ENCODE results near the gene HAUS1.
"Not testable (repeated sequence)": the region's sequence is repeated elsewhere in the genome, so short reads cannot be mapped to it uniquely, and the experiment has no call there.

HAUS1 gene, protein sequence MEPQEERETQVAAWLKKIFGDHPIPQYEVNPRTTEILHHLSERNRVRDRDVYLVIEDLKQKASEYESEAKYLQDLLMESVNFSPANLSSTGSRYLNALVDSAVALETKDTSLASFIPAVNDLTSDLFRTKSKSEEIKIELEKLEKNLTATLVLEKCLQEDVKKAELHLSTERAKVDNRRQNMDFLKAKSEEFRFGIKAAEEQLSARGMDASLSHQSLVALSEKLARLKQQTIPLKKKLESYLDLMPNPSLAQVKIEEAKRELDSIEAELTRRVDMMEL

DNA sequence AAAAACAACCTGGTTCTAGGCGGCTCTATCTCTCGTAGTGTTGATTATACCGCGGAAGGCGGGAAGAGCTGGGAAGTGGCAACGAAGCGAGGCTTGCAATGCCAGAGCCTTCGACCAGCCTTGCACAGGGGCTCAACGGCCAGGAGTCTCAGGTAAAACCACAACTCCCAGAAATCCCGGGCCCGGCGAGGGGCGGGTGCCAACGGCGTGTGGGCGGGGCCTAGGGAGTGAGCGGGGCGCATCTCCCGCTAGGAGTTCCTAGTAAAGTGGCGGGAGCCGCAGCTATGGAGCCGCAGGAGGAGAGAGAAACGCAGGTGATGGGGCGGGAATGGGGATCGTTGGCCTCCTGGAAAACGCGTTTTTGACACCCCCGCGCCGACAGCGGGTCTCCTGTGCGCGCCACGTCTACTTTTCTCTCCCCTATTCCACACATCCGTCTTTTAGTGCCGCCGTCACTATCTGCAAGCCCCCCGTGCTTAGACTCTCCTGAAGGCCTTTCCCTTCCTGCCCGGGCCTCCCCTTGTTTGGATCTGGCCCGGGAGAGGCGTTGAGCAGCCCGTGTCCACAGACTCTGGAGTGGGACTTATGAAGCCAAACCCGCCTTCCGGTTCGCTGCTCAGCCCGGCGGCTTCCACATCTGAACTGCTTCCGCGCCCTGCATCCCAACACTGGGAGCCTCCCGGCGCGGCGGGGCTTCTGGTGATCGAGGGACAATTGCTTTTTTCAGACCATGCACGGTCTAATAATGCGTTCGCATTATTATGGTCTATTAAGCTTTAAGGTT lies at the start of gene HAUS1:
Gene HAUS1 (plus strand): TSS at position 258 of the 784 bp plus-strand sequence. CDS start 27 bp downstream, at position 285.
- DNase-seq: peak; percentile 40

DNA sequence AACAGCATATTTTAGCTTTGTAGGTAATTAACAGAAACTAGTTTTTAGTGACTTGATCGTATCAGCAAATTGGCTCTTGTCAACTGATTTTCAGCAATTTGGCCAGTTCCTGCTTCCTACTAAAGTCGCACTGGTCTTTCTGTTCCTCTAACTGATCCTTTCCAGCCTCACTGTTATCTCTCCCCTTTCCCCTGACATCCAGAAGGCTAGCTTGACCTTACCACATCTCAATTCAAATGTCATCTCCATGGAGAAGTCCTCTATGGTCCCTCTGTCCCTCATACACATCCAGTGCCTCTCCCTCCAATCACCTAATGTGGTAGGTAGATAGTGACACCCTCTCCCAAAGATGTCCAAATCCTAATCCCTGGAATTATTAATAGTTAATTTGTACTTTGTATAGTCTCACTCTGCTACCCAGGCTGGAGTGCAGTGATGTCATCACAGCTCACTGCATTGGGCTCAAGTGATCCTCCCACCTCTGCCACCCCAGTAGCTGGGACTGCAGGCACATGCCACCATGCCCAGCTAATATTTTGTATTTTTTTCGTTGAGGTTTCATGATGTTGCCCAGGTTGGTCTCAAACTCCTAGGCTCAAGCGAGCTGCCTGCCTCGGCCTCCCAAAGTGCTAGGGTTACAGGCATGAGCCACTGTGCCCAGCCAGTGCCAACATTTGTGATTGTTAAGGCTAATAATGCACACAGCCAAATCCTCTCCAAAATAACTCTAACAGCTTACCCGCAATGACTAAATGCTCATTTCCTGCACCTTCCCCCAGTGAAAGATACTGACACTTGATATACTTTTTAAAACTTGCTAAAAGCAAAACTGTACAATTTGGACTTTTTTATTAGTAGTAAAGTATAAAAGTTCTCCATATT lies 49.0 kb upstream of the HAUS1 start:
- DNase-seq: no peak

DNA sequence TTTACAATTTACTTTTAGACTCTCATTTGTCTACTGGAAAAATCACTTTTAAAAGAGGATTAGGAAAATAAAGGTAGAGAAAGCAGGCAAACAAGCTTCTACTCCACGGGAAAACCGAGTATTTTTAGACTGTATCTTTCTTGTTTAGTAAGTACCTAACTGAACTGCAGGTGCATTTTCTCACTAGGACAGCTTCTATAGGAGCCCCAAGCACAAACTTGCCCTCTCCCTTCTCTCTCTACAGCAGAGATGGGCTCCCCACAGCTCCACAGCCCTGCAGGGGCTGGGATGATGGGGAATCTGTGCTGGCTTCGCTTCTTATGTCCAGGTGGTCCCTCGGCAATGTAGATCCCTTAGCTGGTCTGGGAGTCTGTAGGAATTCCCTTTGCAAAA lies 48.4 kb upstream of the HAUS1 start:
- no peak for DNase-seq

DNA sequence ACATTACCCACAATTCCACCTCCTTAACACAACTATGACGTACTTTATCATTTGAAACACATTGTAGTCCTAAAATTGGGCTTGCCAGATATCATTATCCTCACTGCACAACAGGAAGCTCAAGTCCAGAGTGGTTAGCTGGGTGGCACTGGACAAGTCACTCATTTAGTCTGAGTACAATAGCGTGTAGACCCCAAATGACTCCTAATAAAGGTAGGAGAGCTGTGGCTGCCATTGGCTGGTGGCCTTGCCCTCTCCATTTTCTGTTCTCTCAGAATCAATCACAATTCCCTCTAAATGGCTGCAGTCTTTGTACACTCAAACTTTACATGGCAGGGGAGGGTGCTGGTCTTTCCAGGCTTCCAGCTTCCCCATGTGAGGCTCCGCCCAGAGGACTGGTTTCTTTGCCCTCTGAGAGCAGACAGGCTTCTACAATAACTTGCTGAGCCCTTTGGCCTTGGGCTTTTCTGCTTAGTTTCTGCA lies 43.8 kb upstream of the HAUS1 start:
- no peak for DNase-seq

DNA sequence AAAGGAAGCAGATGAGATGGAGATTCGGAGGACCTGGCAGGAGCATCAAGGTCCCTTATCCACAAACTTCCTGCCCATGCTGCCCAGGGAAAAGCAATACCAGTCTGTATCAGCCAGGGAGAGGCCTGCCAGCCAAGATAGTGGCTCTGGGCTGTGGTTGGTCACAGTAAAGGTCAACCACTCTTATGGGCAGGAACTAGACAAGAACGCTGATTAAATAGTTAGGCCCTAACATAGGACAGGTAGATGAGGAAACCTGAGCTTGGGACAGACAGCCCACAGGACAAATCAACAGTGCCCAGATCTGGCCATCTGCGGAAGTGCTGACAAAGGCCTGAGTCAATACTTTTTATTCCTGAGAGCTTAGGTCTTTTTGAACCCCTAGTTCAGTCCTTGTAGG lies 42.8 kb upstream of the HAUS1 start:
- DNase-seq: no peak

DNA sequence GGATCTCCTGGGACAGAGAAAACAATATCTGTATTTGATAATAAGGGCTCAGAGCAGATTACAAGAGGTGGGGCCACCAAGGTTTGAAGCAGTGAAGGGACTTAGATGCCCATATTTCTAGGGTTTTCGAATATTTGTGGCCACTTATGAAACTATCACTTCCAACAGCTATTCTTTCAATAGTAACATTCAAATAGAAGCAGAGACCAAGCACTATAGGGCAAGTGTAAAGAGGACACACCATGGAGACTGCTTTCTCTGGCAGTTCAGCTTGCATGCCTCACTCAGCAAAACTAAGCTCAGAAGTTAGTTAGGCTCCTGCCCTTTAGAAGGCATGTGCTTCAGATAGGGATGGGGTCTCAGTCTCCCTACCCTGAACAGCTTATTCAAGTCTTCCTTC lies 42.4 kb upstream of the HAUS1 start:
- no peak for DNase-seq

DNA sequence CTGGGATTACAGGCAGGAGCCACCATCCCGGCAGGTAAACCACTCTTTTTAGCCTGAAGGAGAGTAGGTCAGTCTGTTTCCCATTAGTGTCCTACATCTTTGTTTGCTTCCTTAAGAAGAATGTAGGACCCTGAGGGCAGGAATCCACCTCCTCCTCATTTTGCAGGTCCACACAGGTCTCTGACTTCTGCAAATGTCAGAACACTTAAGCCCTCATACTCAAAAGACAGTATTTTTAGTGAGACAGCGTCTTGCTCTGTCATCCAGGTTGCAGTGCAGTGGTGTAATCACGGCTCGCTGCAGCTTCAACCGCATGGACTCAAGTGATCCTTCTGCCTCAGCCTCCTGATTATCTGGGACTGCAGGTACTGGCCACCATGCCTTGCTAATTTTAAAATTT lies 41.4 kb upstream of the HAUS1 start:
- DNase-seq: no peak

DNA sequence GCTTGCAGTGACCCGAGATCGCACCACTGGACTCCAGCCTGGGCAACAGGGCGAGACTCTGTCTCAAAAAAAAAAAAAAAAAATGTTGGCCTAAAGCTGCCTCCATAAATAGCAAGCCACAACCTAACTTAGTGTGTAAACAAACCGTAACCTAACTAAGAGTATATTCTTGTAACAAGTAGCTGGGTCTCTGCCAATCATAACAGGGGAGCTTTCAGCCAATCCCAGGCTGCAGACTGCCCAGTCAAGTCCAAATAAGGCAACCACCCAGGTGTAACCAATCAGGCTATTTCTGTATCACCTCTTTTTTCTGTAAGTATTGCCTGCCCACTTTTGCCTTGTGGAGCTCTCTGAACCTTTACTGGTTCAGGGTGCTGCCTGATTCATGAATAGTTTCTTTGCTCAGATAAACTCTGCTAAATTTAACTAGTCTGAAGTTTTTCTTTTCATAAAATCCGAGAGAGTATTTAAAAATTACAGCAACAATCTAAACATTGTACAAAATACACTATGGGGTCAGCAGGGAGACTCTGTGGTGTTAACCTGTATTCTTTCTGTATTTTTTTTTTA lies 36.7 kb upstream of the HAUS1 start:
- no peak for DNase-seq

DNA sequence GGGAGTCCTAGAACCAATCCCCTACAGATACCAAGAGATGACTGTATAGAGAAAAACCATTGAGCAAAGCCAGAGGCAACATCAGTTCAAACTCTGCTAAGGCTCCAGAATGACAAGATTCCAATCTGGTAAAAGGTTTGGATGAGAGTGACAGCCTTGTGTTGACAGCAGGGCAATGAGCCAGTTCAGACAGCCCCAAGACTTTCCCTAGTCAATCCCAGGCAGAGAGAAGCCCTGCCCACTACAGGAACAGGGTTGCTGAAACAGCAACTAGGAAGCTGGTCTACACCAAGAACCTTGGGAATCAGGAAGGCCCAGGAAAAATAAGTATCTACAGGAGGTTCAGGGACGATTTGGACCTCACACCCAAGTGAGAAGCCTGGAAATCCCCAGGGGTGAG lies 35.4 kb upstream of the HAUS1 start:
- DNase-seq: no peak

DNA sequence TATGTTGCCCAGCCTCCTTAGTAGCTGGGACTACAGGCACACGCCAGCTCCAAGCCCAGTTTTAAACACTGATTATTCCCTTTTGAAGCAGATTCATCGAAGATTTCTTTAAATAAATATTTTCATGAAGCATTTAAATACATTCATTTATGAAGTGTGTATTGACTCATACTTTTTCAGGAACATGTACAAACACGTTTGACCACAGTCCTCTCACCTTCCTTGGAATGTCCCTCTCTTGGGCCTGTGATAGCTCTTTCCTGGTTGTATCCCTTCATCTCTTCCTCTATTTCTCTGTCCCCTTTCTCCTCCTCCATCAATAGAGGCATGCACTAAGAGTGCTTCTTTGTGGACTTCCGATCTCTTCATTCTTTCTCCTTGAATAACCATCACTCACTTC lies 34.7 kb upstream of the HAUS1 start:
- no peak for DNase-seq

DNA sequence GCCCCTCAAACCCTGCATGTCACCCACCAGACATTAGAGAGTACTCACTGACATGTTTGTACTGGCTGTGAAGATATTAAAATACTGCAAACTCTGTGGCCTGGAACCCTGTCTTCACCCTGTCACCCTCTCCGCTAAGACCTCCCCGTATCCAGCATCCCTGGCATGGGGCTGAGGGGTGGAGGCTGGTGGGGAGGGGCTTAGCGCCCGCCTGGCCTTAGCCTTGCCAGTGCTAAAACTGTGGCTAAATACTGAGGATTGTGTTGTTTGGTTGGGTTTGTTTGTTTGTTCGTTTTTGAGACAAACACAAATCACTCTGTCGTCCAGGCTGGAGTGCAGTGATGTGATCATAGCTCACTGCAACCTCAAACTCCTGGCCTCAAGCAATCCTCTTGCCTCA lies 34.0 kb upstream of the HAUS1 start:
- DNase-seq: no peak

DNA sequence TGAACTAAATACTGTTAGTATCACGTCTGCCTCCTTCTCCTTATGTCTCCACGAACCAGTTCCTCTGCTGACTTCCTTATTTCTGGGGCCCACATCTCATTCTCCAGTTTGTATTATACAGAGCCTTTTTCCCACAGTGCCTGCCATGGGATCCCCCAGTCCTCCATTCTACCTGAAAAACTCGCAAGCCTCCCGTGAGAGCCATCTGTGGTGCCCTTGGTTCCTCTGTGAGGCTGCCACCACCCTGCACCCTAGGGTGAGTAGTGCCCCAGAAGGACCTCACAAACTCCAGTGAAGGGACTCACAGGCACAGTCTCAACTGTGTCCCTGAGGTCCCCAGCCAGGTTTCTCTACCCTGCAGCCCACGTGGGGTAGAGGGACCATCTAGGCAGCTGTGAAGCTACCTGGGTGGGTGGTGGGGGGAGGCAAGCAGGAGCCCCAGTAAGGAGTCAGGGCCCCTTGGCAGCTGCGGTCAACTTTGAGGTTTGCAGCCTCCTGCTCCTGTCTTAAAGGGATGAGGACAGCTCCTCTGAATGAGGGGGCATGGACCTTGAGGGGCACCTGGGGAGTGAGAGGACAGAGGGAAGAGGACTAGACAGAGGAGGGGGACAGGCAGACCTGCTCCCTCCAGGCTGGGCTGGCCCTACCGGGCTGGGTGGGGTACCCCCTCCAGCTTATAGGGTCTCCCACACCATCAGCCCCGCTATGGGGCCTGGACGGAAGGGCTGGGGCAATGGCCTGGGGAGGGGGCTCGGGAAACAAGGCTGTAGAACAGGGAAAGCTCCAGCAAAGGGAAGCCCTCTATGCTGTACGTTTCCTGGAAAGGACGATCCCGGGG lies 33.2 kb upstream of the HAUS1 start:
- no peak for DNase-seq

DNA sequence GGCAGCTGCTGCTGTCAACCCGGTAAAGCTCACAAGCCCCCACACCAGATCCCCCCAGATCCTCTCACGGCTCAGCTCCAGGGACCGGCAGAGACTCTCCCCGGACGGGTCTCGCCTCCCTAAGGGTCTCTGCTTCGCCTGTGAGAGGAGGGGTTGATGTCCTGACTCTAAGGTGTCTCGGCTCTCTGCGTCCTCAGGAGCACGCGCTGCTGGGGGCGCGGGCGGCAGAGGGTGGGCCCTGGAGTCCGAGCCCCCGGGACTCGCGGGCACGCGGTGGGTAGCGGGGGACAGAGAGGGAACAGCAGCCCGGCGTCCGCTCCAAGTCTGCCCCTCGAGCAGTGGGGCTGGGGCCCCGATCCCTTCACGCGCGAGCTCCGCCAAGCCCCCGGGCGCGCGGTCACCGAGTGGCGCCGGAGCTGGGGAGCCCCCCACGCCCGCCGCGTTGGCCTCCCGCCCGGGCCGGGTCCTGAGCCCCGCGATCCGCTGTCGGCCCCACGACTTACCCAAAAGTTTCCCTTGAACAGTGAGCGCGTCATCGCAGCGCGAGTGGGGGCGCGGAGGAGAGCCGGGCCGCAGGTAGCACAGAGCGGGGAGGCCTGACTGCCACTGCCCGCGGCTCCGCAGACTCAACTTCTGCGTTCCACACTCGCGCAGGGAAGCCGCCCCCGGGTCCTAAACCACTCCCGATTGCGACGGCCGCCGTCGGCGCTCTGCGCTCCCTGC lies 32.4 kb upstream of the HAUS1 start, which contains the start of gene PSTPIP2:
Gene PSTPIP2 (minus strand): TSS at position 608 of the 723 bp plus-strand sequence. CDS start 72 bp downstream, at position 536.
- DNase-seq: no peak

DNA sequence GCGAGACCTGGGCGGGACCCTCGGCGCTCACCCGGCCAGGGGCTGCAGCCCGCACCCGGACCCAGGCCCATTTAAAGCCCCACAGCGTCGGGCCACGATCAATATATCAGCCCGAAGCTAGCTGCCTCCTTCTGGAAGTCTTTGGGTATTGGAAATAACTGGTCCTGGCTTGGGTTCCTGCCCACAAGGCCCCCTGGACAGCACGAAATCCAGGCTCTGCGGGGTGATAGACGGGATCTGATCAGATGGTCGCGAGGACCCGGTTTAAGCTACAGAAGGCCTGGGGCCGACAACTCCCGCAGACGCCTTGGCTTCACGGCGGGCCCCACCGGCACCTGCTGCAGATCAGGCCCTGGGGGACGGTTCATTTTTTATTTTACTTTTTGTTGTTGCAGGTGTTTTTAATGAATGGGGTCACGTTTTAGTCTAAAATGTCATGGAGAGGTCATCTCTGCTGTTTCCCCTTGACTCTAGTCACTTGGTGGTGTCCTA lies 31.8 kb upstream of the HAUS1 start:
- DNase-seq: no peak

DNA sequence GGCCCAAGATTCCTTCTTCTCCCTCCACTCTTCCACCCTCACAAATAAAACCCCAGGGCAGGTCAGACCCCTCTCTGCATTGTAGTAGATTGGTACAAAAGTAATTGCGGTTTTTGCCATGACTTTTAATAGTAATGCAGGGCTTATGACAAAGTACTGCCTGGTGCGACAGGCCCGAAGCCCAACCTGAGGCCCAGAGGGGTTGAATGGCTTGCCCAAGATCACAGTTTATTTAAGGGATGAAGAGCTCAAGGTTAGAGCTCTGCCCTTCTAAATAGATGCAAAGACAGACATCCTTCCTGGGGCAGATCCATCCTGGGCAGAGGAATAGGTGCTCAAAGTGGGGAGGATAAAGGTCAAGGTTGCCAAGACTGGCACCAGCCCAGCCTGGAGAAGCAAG lies 31.2 kb upstream of the HAUS1 start:
- no peak for DNase-seq

DNA sequence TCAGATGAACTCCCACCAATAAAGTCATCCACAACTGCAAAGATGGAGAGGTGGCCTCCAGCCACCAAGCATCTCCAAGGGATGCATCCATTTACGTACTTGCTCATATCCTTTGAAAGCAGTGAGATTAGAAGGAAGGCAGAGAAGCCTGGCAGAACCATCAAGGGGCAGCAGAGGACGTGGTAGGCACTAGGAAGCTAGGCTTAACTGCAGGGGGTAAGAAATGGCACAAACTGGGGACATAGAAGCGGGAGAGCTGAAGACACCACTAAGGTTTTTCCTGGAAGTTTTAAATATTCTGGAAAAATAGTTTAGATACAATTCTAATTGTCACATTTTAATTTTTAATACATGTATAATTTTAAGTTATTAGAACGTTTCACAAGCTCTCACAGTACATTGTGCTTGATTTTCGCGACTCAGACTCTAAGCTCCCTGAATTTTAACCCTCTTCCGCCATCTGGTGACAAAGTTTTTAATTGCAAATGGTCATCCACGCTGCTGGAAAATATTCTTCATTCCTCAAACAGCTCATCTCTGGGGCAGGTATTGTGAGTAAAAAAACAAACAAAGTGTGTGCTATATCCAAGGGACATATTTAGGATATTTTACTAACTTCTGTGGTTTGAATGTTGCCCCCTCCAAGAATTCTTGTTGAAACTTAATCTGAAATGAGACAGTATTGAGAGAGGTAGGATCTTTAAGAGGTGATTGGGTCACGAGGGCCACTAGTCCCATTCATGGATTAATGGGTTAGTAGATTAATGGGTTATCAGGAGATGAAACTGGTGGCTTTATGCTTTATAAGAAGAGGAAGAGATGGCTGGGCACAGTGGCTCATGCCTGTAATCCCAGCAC lies 30.5 kb upstream of the HAUS1 start:
- no peak for DNase-seq

DNA sequence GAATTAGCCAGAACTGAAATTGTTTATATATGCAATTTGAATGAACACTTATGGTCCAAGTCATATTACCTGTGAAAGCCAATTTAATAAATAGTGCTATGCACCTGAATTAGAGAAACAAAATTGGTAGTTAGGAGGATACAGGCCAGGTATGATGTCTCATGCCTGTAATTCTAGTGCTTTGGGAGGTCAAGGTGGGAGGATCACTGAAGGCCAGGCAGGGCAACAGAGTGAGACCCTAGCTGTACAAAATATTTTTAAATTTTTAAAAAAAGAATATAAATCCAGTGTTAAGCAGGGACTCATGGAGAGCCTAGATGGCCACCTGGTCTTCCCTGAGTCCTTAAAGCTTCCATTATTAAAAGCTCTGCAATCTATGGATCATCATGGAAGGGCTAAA lies 24.8 kb upstream of the HAUS1 start:
- DNase-seq: no peak

DNA sequence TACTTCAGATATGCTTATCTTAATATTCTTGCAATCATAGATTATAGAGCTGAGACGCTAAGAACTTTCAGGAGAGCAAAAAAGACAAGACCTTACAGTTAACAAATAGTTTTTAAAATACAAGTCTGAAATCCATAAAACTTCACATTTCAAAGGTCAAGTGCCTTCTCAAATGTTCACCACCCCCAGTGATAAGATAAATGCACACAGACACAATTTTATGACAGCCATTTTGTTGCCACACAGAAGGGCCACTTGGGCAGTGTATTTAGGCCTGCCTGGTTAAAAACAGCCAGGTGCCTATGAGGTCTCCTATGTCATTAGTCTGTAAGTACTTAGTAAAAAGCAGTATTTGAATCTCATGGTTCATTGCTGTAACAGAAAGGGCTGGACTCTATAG lies 24.0 kb upstream of the HAUS1 start:
- DNase-seq: no peak

DNA sequence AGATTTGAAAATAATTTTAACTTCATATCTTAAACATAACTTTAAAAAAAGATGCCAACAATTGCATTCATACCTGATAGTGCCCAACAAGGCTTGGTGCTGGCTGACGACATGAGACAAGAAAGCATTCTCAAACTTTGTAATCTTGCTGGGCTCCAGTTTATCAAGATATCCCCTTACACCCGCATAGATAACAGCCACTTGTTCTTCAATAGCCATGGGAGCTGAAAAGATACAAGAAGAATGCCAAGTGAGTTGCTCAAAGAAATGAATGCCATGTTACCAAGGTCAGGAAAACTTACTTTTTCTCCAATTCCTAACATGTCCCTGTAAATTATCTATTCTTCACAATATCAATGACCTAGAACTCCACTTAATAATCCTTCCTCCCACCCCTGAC lies 19.8 kb upstream of the HAUS1 start:
- DNase-seq: no peak

DNA sequence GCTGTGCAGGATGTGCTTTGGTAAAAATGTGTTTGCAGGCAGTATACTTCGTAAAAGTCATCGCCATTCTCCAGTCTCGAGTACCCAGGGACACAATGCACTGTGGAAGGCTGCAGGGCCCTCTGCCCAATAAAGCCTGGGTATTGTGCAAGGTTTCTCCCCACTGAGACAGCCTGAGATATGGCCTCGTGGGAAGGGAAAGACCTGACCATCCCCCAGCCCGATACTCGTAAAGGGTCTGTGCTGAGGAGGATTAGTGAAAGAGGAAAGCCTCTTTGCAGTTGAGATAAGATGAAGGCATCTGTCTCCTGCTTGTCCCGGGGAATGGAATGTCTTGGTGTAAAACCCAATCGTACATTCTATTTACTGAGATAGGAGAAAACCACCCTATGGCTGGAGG lies 15.7 kb upstream of the HAUS1 start:
- not testable (repeated sequence) for DNase-seq
